HUES6 (cell line): ENCODE results near the gene USP35.
"Not testable (repeated sequence)": the region's sequence is repeated elsewhere in the genome, so short reads cannot be mapped to it uniquely, and the experiment has no call there.

ENCODE experiments used
- H3K27ac ChIP-seq: 2 replicates; pipeline ENCODE4 v1.7.0; 2013; ENCODE audit warnings: low read depth, mild to moderate bottlenecking, low read length, inconsistent platforms
- H3K27me3 ChIP-seq: 2 replicates; pipeline ENCODE4 v1.6.1; 2013; ENCODE audit warnings: low read length; ENCODE audit not compliant: control insufficient read depth, insufficient read depth
- H3K36me3 ChIP-seq: 2 replicates; pipeline ENCODE4 v1.6.1; 2013; ENCODE audit warnings: low read length; ENCODE audit not compliant: control insufficient read depth, insufficient read depth
- H3K4me1 ChIP-seq: 2 replicates; pipeline ENCODE4 v1.6.1; 2013; ENCODE audit warnings: low read length; ENCODE audit not compliant: control insufficient read depth, insufficient read depth
- H3K4me3 ChIP-seq: 2 replicates; pipeline ENCODE4 v1.5.1; 2013; ENCODE audit warnings: low read depth, low read length
- H3K9ac ChIP-seq: one replicate; pipeline ENCODE4 v1.6.1; 2013; ENCODE audit warnings: mild to moderate bottlenecking, low read length
- H3K9me3 ChIP-seq: 2 replicates; pipeline ENCODE4 v1.6.1; 2013; ENCODE audit warnings: low read depth, low read length; ENCODE audit not compliant: control insufficient read depth, insufficient read depth

USP35 gene

DNA sequence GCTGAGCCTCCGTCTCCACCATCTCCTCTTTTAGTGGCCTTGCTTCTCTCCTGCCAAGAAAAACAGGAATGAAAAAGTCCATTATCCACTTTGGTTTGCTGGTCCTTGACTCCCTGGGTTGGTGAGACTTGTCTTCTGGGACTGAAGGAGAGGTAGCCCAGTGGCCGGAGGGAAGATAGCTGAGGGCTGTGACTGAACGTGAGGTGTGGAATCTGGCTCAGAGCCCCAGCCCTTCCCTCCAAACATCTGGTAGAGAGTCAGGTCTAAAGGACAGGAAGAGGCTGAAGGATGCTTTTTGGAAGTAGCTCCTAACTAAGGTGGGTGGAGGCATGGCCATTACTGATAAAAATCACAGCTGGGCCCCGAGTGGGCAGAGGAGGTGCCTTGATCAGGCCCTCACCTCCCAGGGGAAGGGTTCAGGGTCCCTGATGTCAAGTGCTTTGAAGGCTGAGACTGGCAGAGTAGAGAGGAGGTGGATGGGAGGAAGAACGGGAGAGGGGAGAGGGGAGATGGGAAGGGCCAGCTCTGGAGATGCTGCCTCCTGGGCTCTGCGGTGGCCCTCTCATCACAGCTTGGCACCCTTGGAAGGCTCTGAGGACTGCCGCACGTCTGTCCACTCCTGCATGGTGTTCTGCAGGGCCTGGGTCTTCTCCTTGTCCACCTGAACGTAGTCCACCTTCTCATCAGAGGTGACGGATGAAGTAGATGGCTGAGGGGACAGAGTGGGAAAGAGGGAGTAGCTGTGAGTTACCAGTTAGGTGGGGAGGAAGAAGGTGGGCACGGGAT lies 30.2 kb downstream of the USP35 start:
- H3K9me3 ChIP-seq: no peaks in the 10 kb centered on the region
- H3K27me3 ChIP-seq: no peaks in the 10 kb centered on the region
- H3K9ac ChIP-seq: no peak overlapping the region
- no peak overlapping the region for H3K27ac ChIP-seq
- peaks cover 62% of the 10 kb centered on the region for H3K36me3 ChIP-seq
- H3K4me3 ChIP-seq: no peak overlapping the region
- H3K4me1 ChIP-seq: no peaks in the 10 kb centered on the region

DNA sequence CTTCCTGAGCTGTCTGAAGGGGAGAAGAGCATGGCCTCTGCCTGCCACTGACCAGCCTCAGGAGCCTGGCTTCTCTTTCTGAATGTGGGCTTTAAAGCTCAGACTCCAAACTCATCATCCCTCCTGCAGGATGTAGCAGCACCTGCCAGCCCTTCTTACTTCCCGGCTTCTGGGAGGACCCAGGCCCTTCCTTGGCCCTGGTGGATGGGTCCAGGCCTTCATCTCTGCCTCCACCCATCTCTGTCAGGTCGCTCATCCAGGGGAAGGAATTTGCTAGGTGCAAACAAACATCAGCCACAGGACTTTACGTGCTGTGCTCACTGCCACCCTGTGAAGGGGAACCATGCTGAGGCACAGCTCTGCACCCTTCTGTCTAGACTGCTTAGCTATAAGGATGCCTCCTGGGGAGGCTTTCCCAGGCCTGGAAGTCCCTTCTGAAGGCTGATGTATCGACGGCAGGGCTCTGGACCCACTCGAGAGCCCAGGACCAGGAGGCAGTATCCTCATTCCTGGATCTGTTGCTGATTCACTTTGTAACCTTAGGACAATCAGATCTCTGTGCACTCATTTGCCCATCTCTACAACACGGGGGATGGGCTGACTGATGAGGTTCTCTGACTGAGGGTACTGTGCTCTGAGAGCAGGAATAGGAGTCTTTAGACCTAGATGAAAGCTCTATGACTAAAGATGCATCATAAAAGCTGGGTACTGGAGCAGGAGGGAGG lies 30.9 kb downstream of the USP35 start:
- no peak overlapping the region for H3K27ac ChIP-seq
- H3K9me3 ChIP-seq: no peaks in the 10 kb centered on the region
- H3K9ac ChIP-seq: no peak overlapping the region
- H3K36me3 ChIP-seq: peaks cover 64% of the 10 kb centered on the region
- no peaks in the 10 kb centered on the region for H3K27me3 ChIP-seq
- H3K4me3 ChIP-seq: no peak overlapping the region
- H3K4me1 ChIP-seq: no peaks in the 10 kb centered on the region

GRCh38 chr11:78220218-78221157 lies 31.8 kb downstream of the USP35 start:
- Histone ChIP-seq H3K9ac (no peak overlapping the region), H3K27me3 (no peaks in the 10 kb centered on the region), H3K36me3 (peaks cover 63% of the 10 kb centered on the region), H3K27ac (no peak overlapping the region), H3K4me1 (no peaks in the 10 kb centered on the region), H3K4me3 (no peak overlapping the region), H3K9me3 (no peaks in the 10 kb centered on the region)

- peaks cover 58% of the 10 kb centered on the region for H3K36me3 ChIP-seq
- no peak overlapping the region for H3K27ac ChIP-seq
- H3K27me3 ChIP-seq: no peaks in the 10 kb centered on the region
- no peak overlapping the region for H3K9ac ChIP-seq
- H3K9me3 ChIP-seq: no peaks in the 10 kb centered on the region
- no peaks in the 10 kb centered on the region for H3K4me1 ChIP-seq
- H3K4me3 ChIP-seq: no peak overlapping the region
Observed at GRCh38 chr11:78221396-78222315, 32.9 kb downstream of the USP35 start.

- not testable (repeated sequence) for H3K4me3 ChIP-seq, H3K27me3 ChIP-seq, H3K9me3 ChIP-seq, H3K9ac ChIP-seq, H3K4me1 ChIP-seq, H3K27ac ChIP-seq
- peaks cover 58% of the 10 kb centered on the region for H3K36me3 ChIP-seq
Observed at GRCh38 chr11:78222726-78223125, 34.0 kb downstream of the USP35 start.

- Histone ChIP-seq H3K9ac (no peak overlapping the region), H3K9me3 (no peaks in the 10 kb centered on the region), H3K27me3 (no peaks in the 10 kb centered on the region), H3K27ac (no peak overlapping the region), H3K36me3 (peaks cover 56% of the 10 kb centered on the region), H3K4me3 (no peak overlapping the region), H3K4me1 (no peaks in the 10 kb centered on the region)
Observed at GRCh38 chr11:78223320-78223954, 34.7 kb downstream of the USP35 start.

DNA sequence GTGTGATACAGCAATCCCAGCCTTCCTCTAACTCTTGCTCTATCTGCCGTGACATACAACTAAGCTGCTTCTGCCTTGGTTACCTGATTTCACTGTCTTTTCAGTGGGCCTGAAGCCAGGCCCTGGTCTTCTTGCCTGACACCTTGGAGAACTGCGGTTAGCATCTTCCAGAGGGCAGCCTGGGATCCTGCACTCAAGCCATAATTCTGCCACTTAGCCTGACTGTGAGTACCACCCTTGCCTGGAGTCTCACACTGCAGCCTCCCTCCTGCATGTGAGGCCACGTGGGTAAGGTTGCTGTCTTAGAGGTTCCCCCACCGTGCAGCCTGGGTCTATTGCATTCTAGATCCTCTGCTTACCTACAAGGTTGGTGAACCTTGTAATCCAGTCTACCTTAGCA lies 35.8 kb downstream of the USP35 start:
- Histone ChIP-seq H3K27me3 (no peaks in the 10 kb centered on the region), H3K9me3 (no peaks in the 10 kb centered on the region), H3K9ac (no peak overlapping the region), H3K36me3 (peaks cover 46% of the 10 kb centered on the region), H3K4me1 (no peaks in the 10 kb centered on the region), H3K4me3 (no peak overlapping the region), H3K27ac (no peak overlapping the region)

DNA sequence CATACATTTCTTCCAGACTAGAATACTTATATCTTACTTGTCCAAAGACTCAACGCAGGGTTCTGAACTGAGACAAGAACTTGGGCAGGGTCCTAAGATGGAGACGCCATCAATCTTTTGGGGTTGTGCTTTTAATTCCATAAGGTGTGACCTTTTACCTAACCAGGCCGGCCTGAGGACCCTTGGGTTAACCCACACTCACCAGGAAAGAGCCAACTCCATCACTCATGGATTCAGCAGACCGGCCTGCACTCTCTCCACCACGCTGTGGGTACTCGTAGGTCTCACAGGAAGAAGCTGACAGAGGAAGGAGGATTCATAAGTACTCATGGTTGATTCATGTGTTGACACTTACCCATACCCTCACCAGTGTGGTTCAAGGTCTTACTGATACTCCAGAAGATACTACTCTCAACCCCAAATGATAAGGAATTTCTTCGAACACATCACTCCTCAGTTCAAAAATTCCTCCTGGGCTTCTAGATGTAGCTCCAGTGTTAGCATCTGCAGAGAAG lies 36.2 kb downstream of the USP35 start:
- H3K36me3 ChIP-seq: peaks cover 42% of the 10 kb centered on the region
- no peaks in the 10 kb centered on the region for H3K27me3 ChIP-seq
- H3K9me3 ChIP-seq: no peaks in the 10 kb centered on the region
- H3K27ac ChIP-seq: no peak overlapping the region
- H3K9ac ChIP-seq: no peak overlapping the region
- no peaks in the 10 kb centered on the region for H3K4me1 ChIP-seq
- H3K4me3 ChIP-seq: no peak overlapping the region

DNA sequence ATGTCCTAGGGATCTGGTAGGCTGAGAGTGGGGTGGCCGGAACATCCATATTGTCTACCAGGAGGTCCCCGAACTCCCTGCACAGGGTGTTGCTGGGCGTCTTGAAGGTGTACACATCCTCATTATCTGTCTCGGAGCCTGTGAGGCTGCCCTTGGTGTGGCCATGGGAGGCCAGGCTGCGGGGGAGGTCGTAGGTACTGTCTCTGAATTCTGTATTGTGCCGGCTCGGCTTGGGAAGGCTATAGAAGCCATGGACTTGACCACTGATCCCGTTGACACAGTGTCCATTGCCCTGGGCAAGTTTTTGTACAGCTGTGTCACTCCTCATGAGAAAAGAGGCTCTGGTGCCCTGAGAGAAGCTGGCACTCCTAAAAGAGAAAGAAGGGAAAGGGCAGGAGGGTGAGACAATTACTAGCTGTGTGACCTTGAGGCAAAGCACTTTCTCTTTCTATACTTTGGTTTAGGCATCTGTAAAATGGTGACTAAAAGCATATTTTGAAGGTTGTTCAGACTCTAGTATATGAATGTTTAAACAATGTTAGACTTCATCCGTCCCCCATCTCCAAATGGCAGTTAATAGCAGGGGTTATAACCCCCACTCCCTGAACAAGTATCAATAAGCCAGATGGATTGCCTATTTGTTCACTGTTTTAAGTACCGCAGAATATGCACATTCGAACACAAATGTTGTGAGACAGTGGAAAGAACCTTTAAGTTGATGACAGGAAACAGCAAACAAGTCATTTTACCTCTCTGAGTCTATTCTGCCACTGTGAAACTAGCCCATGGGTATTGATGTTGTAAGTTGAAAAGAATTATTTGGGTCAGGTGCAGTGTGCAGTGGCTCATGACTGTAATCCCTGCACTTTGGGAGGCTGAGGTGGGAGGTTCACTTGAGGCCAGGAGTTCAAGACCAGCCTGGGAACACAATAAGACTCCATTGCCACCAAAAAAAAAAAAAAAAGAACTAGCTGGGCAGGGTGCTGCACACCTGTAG lies 38.3 kb downstream of the USP35 start:
- H3K9ac ChIP-seq: no peak overlapping the region
- no peaks in the 10 kb centered on the region for H3K4me1 ChIP-seq

More for the DNA sequence above, 38.3 kb downstream of the USP35 start:
- H3K27ac ChIP-seq: no peak overlapping the region
- H3K36me3 ChIP-seq: peaks cover 24% of the 10 kb centered on the region
- no peaks in the 10 kb centered on the region for H3K27me3 ChIP-seq
- H3K4me3 ChIP-seq: no peak overlapping the region
- H3K9me3 ChIP-seq: no peaks in the 10 kb centered on the region
